ENCODE results near the gene ENTHD1. TPM values are rescaled to one million over a fixed set of nuclear protein-coding genes. Genes with fewer than 3 reads are reported as not detected.

ENTHD1 gene
- total RNA-seq (under 1 TPM in 1 of 10 donors, not detected in 9; 0.09 TPM), polyA plus RNA-seq (not detected)
- long read RNA-seq, donor 1 = 0 reads
- long read RNA-seq, donor 2 = 0 reads
- long read RNA-seq, donor 3 = 0 reads

- no peak for ATAC-seq
- Histone ChIP-seq H3K4me3 (no peak within 1 kb of the TSS), H3K9me3 (no peaks in the 10 kb centered on the region), H3K4me1 (peaks cover 0 to 9% (median 0%) of the 10 kb centered on the region in 9 donors), H3K27ac (no peak within 1 kb of the TSS), H3K27me3 (peaks cover 0 to 39% (median 0%) of the 10 kb centered on the region in 7 donors), H3K36me3 (no peaks in the 10 kb centered on the region)
- TF ChIP-seq CTCF (IDR thresholded peaks at IDR 0.05) = no peak
- 67 to 78% methylated on average over 20 of the region's 20 CpGs for WGBS, 2 donors
- intact Hi-C loops (cut with DNase I) = no loop called here
- no peak for DNase-seq
These were observed at the start of gene ENTHD1 for GRCh38 chr22:39893526-39893925. Gene ENTHD1, minus strand, starts transcription at chr22:39893760. Its CDS starts 6,012 bp downstream, at chr22:39887748.

DNA sequence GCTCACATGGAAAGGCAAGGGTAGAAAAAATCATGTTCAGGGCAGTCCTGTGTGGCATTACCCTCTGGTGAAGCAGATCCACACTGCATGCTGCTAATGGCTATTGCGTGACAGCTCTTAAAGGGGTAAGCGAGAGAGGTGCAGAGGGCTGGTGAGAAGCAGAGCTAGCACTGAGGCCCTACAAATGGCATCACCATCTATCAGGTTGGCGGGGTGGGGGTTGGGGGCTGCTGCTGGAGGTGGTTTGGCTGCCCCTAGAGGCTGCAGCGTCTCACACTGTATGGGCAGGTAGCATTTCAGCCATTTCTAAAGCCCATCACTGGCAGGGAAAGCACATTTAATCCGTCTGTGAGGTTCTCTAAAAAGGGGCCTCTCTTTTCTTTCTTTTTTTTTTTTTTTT is 49.8 kb upstream of the ENTHD1 start:
- ATAC-seq (no peak), DNase-seq (no peak)
- H3K27ac ChIP-seq = no peak overlapping the region
- 72 to 74% methylated on average over 5 of the region's 5 CpGs for WGBS, 2 donors
- no peak overlapping the region for H3K4me3 ChIP-seq
- TF ChIP-seq CTCF (IDR thresholded peaks at IDR 0.05) = no peak
- peaks cover 0 to 18% (median 0%) of the 10 kb centered on the region in 9 donors for H3K4me1 ChIP-seq
- no peaks in the 10 kb centered on the region for H3K36me3 ChIP-seq
- no peaks in the 10 kb centered on the region for H3K9me3 ChIP-seq
- peaks cover 0 to 13% (median 0%) of the 10 kb centered on the region in 7 donors for H3K27me3 ChIP-seq
- intact Hi-C loops (cut with DNase I) = loop anchor here in 2 of 10 donors (5.0 to 10.0 kb wide), 2 partner anchors 71 to 79 kb away; no protein-coding TSS in a partner anchor

DNA sequence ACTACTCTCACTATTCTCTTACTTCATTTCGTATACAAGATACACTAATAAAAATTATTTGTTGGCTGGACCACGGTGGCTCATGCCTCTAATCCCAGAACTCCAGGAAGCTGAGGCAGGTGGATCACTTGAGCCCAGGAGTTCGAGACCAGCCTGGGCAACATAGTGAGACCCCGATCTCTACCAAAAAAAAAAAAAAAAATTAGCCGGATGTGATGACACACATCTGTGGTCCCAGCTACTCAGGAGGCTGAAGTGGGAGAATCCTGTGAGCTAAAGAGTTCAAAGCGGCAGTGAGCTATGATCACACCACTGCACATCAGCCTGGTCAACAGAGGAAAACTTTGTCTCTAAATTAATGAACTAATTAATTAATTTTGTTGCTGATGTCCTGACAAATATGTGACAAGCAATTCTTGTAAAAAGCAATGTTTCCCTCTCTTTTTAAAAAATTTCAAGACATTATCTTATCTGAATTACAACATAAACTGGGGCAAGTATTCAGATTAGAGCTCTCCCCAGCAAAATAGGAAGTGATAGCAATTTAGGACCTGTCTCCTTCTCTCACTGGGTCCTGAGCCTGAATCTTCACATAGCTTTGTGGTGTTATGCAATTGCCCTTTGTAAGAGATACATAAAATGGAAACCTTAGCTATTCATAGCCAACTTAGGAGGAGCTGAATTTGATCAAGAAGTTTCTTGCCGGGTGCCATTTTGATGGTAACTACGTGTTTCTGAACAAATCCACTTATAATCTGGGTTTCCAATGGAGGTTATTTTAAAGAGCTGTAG is 49.1 kb upstream of the ENTHD1 start:
- TF ChIP-seq CTCF (IDR thresholded peaks at IDR 0.05) = no peak
- DNase-seq = no peak
- WGBS, 2 donors = 87 to 90% methylated on average over 8 of the region's 8 CpGs
- no peak overlapping the region for H3K27ac ChIP-seq
- peaks cover 0 to 15% (median 0%) of the 10 kb centered on the region in 7 donors for H3K27me3 ChIP-seq
- H3K4me3 ChIP-seq = no peak overlapping the region
- peaks cover 0 to 18% (median 0%) of the 10 kb centered on the region in 9 donors for H3K4me1 ChIP-seq
- intact Hi-C loops (cut with DNase I) = loop anchor here in 2 of 10 donors (5.0 to 10.0 kb wide), 2 partner anchors 72 to 80 kb away; no protein-coding TSS in a partner anchor
- H3K9me3 ChIP-seq = no peaks in the 10 kb centered on the region
- no peaks in the 10 kb centered on the region for H3K36me3 ChIP-seq
- ATAC-seq = no peak

- Histone ChIP-seq H3K9me3 (no peaks in the 10 kb centered on the region), H3K27ac (no peak overlapping the region), H3K4me3 (no peak overlapping the region), H3K36me3 (no peaks in the 10 kb centered on the region), H3K27me3 (peaks cover 0 to 23% (median 7%) of the 10 kb centered on the region in 7 donors), H3K4me1 (peaks cover 0 to 10% (median 0%) of the 10 kb centered on the region in 9 donors)
- no peak for DNase-seq
- intact Hi-C loops (cut with DNase I) = loop anchor here in 2 of 10 donors (5.0 to 10.0 kb wide), 2 partner anchors 73 to 81 kb away; no protein-coding TSS in a partner anchor
- 90 to 93% methylated on average over 2 of the region's 2 CpGs for WGBS, 2 donors
- TF ChIP-seq CTCF (IDR thresholded peaks at IDR 0.05) = no peak
- ATAC-seq = no peak
These were observed 48.0 kb upstream of the ENTHD1 start for GRCh38 chr22:39941601-39942000.

Data from heart right ventricle (tissue), 16 donors.